Small intestine (tissue), 7 donors: ENCODE data around the gene MEGF11. TPM values are rescaled to one million over a fixed set of nuclear protein-coding genes. Genes with fewer than 3 reads are reported as not detected.

Experiments
- DNase-seq, 2 donors: peaks; one replicate each; pipeline versions ENCODE4 v3.0.0 to v3.0.0-alpha.2; 2013
- FAIRE-seq: peaks from 2 replicates; lab custom pipeline; 2012; peaks lifted over from hg19 to GRCh38; lab: Jason Lieb, UNC
- H3K27ac ChIP-seq, 3 donors: one replicate each; pipeline ENCODE4 v1.5.1; 2013; ENCODE audit warnings: low read length in 2 of 3, mild to moderate bottlenecking in 2 of 3, control low read depth in 1 of 3, inconsistent platforms in 1 of 3, low read depth in 1 of 3, moderate library complexity in 1 of 3
- H3K27me3 ChIP-seq, 3 donors: one replicate each; pipeline ENCODE4 v1.6.1; 2013; ENCODE audit warnings: low read length in 3 of 3, inconsistent platforms in 1 of 3; ENCODE audit not compliant: control insufficient read depth in 3 of 3, insufficient read depth in 3 of 3
- H3K36me3 ChIP-seq, 3 donors: one replicate each; pipeline ENCODE4 v1.6.1; 2013; ENCODE audit warnings: low read length in 3 of 3, inconsistent platforms in 1 of 3, low read depth in 1 of 3, mild to moderate bottlenecking in 1 of 3, moderate library complexity in 1 of 3; ENCODE audit not compliant: control insufficient read depth in 3 of 3, insufficient read depth in 2 of 3
- H3K4me1 ChIP-seq, 3 donors: one replicate each; pipeline ENCODE4 v1.6.1; 2013; ENCODE audit warnings: low read length in 2 of 3, inconsistent platforms in 1 of 3, low read depth in 1 of 3, mild to moderate bottlenecking in 1 of 3, moderate library complexity in 1 of 3; ENCODE audit not compliant: control insufficient read depth in 3 of 3, insufficient read depth in 2 of 3
- H3K4me3 ChIP-seq, 3 donors: one replicate each; pipeline ENCODE4 v1.5.1; 2013; ENCODE audit warnings: low read length in 3 of 3, control low read depth in 1 of 3, inconsistent platforms in 1 of 3, low read depth in 1 of 3, mild to moderate bottlenecking in 1 of 3, moderate library complexity in 1 of 3
- H3K9me3 ChIP-seq, 2 donors: one replicate each; pipeline ENCODE4 v1.6.1; 2013; ENCODE audit warnings: low read depth in 1 of 2, low read length in 1 of 2; ENCODE audit not compliant: control insufficient read depth in 2 of 2, insufficient read depth in 1 of 2
- WGBS, 3 donors: extraction: QIAGEN DNeasy Blood & Tissue Kit; methylation state at CpG; one replicate each; pipeline ENCODE4 v1.1.7; 2013; 5-methylcytosine and 5-hydroxymethylcytosine counted together
- polyA plus RNA-seq, 4 donors: library from polyadenylated mRNA; stranded (reverse) in 3 of 4; unstranded in 1 of 4; fragments of 200-250 nt in 3 of 4; fragments of 120-200 nt in 1 of 4; gene quantifications; one replicate each; pipeline versions ENCODE4 v1.2.1 to v1.2.3, GENCODE V29; 2013
- donor health status: healthy with polysubstance abuse.
- donor health status: control.
- donor health status: control.
- donor health status: Bipolar disorder and iron deficiency.
- donor health status: healthy.

Gene MEGF11
- polyA plus RNA-seq, 4 donors: 0.24 to 0.41 TPM; not detected in 2

DNA sequence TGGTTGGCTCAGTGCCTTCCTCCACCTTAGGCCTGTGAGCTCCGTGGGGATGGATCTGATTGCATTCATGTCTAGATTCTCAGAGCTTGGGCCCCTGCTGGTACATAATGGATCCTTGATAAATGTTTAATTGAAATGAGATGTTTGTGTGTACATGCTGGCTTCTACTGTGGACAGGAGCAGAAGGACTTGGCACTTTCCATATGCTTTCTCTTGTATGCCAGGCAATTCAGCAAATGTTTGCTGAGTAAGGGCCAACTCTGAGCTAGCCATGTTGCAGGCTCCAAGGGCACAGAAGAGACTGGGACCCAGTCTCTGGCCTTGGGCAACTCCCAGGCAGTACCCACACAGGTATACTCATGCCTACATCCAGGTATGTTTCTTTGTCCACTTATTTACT, 317.3 kb downstream of the MEGF11 start:
- Histone ChIP-seq H3K27me3 (peaks cover 0 to 3% (median 0%) of the 10 kb centered on the region in 3 donors), H3K4me3 (no peak overlapping the region), H3K27ac (no peak overlapping the region), H3K36me3 (no peaks in the 10 kb centered on the region), H3K4me1 (no peaks in the 10 kb centered on the region), H3K9me3 (no peaks in the 10 kb centered on the region)
- 50 to 71% (median 62%) methylated on average over 1 of the region's 1 CpG for WGBS, 3 donors
- DNase-seq (no peak), FAIRE-seq (no peak)

DNA sequence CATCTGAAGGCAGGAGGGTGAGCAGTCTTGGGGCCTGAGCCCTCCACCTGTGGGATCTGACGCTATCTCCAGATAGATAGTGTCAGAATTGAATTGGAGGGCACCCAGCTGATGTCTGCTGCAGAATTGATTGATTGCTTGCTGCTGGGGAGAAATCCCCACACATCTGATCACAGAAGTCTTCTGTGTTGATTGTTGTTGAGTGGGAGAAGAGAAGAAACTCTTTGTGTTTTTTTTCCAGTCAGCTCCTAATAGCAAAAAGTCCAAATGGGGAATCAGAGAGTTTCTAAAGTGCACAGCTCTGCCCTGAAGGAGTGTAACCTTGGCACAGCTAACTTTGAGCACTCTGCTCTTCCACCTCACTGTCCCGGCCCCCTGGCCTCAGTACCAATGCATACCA, 318.2 kb downstream of the MEGF11 start:
- no peak overlapping the region for H3K4me3 ChIP-seq
- 63 to 84% (median 75%) methylated on average over 2 of the region's 2 CpGs for WGBS, 3 donors
- FAIRE-seq: no peak

DNA sequence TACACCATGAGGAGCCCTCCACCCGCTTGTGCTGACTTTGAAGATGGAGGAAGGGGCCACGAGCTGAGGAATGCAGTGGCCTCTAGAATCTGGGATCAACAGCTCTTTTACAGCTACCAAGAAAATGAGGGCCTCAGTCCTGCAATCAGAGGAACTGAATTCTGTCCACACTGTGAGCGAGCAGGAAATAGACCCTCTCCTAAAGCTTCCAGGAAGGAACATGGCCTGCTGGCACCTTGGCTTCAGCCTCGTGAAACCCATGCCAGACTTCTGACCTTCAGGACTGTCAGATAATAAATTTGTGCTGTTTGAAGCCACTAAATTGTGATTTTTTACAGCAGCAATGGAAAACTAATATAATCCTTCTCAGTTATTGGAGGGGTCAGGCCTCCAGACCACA, 322.3 kb downstream of the MEGF11 start:
- FAIRE-seq: no peak
- H3K4me1 ChIP-seq: no peaks in the 10 kb centered on the region
- H3K27me3 ChIP-seq: peaks cover 0 to 3% (median 0%) of the 10 kb centered on the region in 3 donors
- no peak overlapping the region for H3K27ac ChIP-seq
- no peaks in the 10 kb centered on the region for H3K9me3 ChIP-seq
- WGBS, 3 donors: 84 to 92% (median 89%) methylated on average over 4 of the region's 4 CpGs
- DNase-seq: no peak
- no peak overlapping the region for H3K4me3 ChIP-seq
- no peaks in the 10 kb centered on the region for H3K36me3 ChIP-seq

More for the DNA sequence above, 318.2 kb downstream of the MEGF11 start:
- H3K27ac ChIP-seq: no peak overlapping the region
- DNase-seq: no peak
- H3K9me3 ChIP-seq: no peaks in the 10 kb centered on the region
- H3K27me3 ChIP-seq: peaks cover 0 to 3% (median 0%) of the 10 kb centered on the region in 3 donors
- no peaks in the 10 kb centered on the region for H3K4me1 ChIP-seq
- no peaks in the 10 kb centered on the region for H3K36me3 ChIP-seq

DNA sequence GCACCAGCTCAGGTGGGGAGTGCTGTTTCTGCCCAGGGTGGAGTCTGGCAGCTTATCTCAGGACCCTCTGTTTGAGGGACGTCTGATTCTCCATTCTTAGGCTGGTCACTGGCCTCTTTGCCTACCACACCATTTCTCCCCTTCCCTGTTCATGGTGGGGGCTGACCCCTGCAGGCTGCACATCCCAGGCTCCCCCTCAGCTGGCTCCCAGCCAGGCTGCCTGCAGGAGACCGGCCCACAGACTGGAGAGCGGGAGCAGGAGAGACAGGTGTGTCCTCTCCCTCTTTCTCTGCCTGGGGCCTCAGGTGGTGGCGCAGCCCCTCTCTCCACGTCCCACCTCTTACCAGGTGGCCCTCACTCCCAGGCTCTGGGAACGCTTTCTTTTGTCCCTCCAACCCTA, 323.4 kb downstream of the MEGF11 start:
- Histone ChIP-seq H3K4me3 (no peak overlapping the region), H3K27ac (no peak overlapping the region)
- WGBS, 3 donors: 75 to 88% (median 82%) methylated on average over 5 to 6 of the region's 6 CpGs

DNA sequence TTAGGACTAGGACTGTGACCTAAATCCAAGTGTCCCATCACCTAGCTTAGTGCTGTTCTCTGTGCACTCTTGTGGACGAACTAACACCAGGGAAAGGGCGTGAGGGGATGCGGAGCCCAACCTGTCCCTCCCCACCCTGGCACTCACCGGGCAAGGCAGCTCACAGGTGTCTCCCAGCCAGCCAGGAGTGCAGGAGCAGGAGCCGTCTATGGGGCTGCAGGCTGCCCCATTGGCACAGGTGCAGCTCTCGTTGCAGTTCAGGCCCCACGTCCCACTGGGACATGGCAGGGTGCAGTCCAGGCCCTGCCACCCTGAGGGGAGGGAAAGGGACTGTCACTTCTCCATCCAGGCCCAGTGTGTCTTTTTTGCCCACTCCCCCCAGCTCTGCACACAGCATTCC, 324.0 kb downstream of the MEGF11 start:
- no peak for FAIRE-seq

More for the DNA sequence above, 323.4 kb downstream of the MEGF11 start:
- DNase-seq (no peak), FAIRE-seq (no peak)
- no peaks in the 10 kb centered on the region for H3K4me1 ChIP-seq
- H3K27me3 ChIP-seq: peaks cover 0 to 3% (median 0%) of the 10 kb centered on the region in 3 donors
- no peaks in the 10 kb centered on the region for H3K36me3 ChIP-seq
- no peaks in the 10 kb centered on the region for H3K9me3 ChIP-seq

DNA sequence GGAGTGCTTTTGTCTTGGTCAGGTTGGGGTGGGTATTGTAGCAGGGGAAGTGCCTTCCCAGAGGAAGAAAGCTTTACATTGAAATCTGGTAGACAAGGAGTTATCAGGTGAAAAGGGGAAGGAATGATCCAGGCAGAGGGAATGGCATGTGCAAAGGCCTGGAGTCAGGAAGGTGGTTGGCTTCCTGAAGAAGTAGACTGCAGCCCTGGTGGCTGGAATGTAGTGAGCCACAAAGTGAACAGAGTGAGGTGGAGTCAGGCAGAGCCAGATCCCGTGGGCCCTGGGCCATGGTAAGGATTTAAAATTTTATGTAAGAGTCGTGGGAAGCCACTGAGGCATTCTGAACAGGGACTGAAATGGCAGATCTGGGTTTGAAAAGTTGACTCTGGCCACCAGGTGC, 326.0 kb downstream of the MEGF11 start:
- H3K36me3 ChIP-seq: peaks cover 0 to 2% (median 0%) of the 10 kb centered on the region in 3 donors
- no peak for FAIRE-seq
- no peak overlapping the region for H3K27ac ChIP-seq
- no peaks in the 10 kb centered on the region for H3K27me3 ChIP-seq
- no peak overlapping the region for H3K4me3 ChIP-seq
- no peaks in the 10 kb centered on the region for H3K9me3 ChIP-seq
- 64 to 84% (median 65%) methylated on average over 2 of the region's 2 CpGs for WGBS, 3 donors
- no peaks in the 10 kb centered on the region for H3K4me1 ChIP-seq
- no peak for DNase-seq

More for the DNA sequence above, 324.0 kb downstream of the MEGF11 start:
- Histone ChIP-seq H3K27ac (no peak overlapping the region), H3K4me3 (no peak overlapping the region), H3K27me3 (peaks cover 0 to 3% (median 0%) of the 10 kb centered on the region in 3 donors), H3K9me3 (no peaks in the 10 kb centered on the region), H3K4me1 (no peaks in the 10 kb centered on the region), H3K36me3 (no peaks in the 10 kb centered on the region)
- WGBS, 3 donors: 87 to 92% (median 88%) methylated on average over 5 to 7 of the region's 7 CpGs
- no peak for DNase-seq

DNA sequence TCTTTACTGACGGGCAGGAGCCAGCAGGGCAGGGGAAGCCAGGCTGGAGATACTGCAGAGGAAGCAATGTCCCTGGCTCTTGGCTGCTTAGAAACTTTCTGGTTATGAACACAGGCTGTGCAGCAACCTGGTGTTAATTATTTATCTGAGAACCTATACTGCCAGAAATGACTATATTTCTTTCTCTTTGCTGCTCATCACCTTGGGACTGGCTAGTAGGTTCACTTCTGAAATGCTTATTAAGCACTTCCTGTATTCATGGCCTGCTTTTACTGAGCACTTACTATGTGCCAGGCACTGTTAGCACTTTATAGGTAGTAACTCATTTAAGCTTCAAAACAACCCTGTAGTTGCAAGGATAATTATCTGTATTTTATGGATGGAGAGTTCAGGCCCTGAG, 326.7 kb downstream of the MEGF11 start:
- H3K36me3 ChIP-seq: peaks cover 0 to 5% (median 0%) of the 10 kb centered on the region in 3 donors
- no peak overlapping the region for H3K27ac ChIP-seq
- FAIRE-seq: no peak
- H3K4me3 ChIP-seq: no peak overlapping the region
- WGBS, 3 donors: 93 to 100% (median 100%) methylated on average over 1 of the region's 1 CpG
- no peaks in the 10 kb centered on the region for H3K27me3 ChIP-seq
- H3K4me1 ChIP-seq: no peaks in the 10 kb centered on the region
- DNase-seq: no peak
- no peaks in the 10 kb centered on the region for H3K9me3 ChIP-seq

DNA sequence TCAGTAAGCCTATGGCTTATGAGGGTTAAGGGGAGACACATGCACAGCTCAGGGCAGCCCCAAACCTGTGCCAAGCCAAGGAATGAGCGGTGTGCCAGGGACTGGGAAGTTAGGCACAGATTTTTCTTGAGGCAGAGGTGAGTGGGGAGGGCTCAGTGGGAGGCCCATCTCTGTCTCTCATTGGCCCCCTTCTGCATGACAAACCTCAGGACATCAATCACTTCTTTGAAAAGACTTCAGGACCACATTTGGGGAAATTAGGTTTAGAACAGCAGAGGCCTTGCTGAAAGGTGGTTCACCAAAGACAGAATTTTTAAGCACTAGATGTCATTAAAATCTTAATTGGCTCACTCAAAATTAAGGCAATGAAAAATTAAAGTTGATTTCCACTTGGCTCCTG, 327.1 kb downstream of the MEGF11 start:
- Histone ChIP-seq H3K9me3 (no peaks in the 10 kb centered on the region), H3K4me1 (no peaks in the 10 kb centered on the region), H3K27me3 (no peaks in the 10 kb centered on the region), H3K36me3 (peaks cover 0 to 5% (median 0%) of the 10 kb centered on the region in 3 donors), H3K4me3 (no peak overlapping the region), H3K27ac (no peak overlapping the region)
- DNase-seq: no peak
- WGBS, 3 donors: 98 to 100% (median 100%) methylated on average over 1 of the region's 1 CpG
- FAIRE-seq: no peak

DNA sequence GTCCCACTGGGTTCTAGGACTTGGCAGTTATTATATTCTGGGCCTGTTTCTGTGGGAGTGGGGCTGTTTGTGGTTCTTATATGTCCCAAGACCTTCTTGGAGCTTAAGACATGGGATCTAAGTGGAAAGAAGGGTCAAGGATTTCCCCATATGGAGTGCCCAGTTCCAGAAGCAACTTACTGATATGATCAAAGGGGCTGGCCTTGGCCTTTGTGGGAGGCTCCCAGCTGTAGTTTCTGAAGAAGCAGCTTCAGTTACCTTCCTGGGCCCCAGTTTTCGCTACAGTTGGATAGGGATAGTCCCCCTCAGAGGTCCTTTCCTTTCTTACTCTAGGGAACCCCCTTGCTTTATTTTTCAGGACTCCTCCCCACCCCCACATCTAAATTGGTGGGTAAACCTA, 328.2 kb downstream of the MEGF11 start:
- Histone ChIP-seq H3K27me3 (no peaks in the 10 kb centered on the region), H3K9me3 (no peaks in the 10 kb centered on the region), H3K4me1 (no peaks in the 10 kb centered on the region), H3K27ac (no peak overlapping the region), H3K4me3 (no peak overlapping the region), H3K36me3 (peaks cover 0 to 5% (median 0%) of the 10 kb centered on the region in 3 donors)
- no peak for FAIRE-seq
- no peak for DNase-seq
- 87 to 95% (median 95%) methylated on average over 1 of the region's 1 CpG for WGBS, 3 donors
